ENCODE measurements around the gene DDX42. TPM values are rescaled to one million over a fixed set of nuclear protein-coding genes. Genes with fewer than 3 reads are reported as not detected.

DDX42 gene
- total and polyA plus RNA-seq, 3 donors from 2014 or later, result 124 to 203 (median 173) TPM

GRCh38 chr17:63785556-63785955, 11.6 kb downstream of the DDX42 start:
- no peaks in the 10 kb centered on the region for H3K36me3 ChIP-seq (ENCODE audit: low read depth, missing control alignments)

GRCh38 chr17:63786117-63786516, 12.1 kb downstream of the DDX42 start:
- no peaks in the 10 kb centered on the region for H3K4me1 ChIP-seq
- no peak overlapping the region for H3K27ac ChIP-seq
- intact Hi-C loops (cut with DNase I; ENCODE audit: low total_unique reads), result no loop called here
- no peaks in the 10 kb centered on the region for H3K27me3 ChIP-seq
- no peak for DNase-seq
- H3K4me3 ChIP-seq, result no peak overlapping the region
- TF ChIP-seq CTCF (IDR thresholded peaks at IDR 0.05), result no peak
- TF ChIP-seq POLR2A (IDR thresholded peaks at IDR 0.05), result no peak
- no peaks in the 10 kb centered on the region for H3K9me3 ChIP-seq
- no peaks in the 10 kb centered on the region for H3K36me3 ChIP-seq (ENCODE audit: low read depth, missing control alignments)
- 81 to 91% methylated on average over 1 of the region's 1 CpG for WGBS, 2 donors

More at GRCh38 chr17:63785556-63785955, 11.6 kb downstream of the DDX42 start:
- Histone ChIP-seq H3K27ac (no peak overlapping the region), H3K9me3 (no peaks in the 10 kb centered on the region), H3K27me3 (no peaks in the 10 kb centered on the region), H3K4me1 (no peaks in the 10 kb centered on the region), H3K4me3 (no peak overlapping the region)
- 76 to 90% methylated on average over 1 of the region's 1 CpG for WGBS, 2 donors
- intact Hi-C loops (cut with DNase I; ENCODE audit: low total_unique reads), result no loop called here
- TF ChIP-seq CTCF (IDR thresholded peaks at IDR 0.05) (no peak), POLR2A (IDR thresholded peaks at IDR 0.05) (no peak)
- DNase-seq, result no peak

GRCh38 chr17:63786971-63787711, 13.2 kb downstream of the DDX42 start:
- Histone ChIP-seq H3K27ac (no peak overlapping the region), H3K9me3 (no peaks in the 10 kb centered on the region), H3K4me3 (no peak overlapping the region), H3K36me3 (ENCODE audit: low read depth, missing control alignments) (no peaks in the 10 kb centered on the region), H3K27me3 (no peaks in the 10 kb centered on the region), H3K4me1 (no peaks in the 10 kb centered on the region)
- no peak for TF ChIP-seq POLR2A (IDR thresholded peaks at IDR 0.05)
- no peak for TF ChIP-seq CTCF (IDR thresholded peaks at IDR 0.05)
- no peak for DNase-seq
- 90 to 94% methylated on average over 13 of the region's 13 CpGs for WGBS, 2 donors
- intact Hi-C loops (cut with DNase I; ENCODE audit: low total_unique reads), result no loop called here

- Histone ChIP-seq H3K4me1 (no peaks in the 10 kb centered on the region), H3K36me3 (ENCODE audit: low read depth, missing control alignments) (no peaks in the 10 kb centered on the region), H3K27me3 (no peaks in the 10 kb centered on the region), H3K9me3 (no peaks in the 10 kb centered on the region), H3K4me3 (no peak overlapping the region), H3K27ac (no peak overlapping the region)
- no peak for TF ChIP-seq POLR2A (IDR thresholded peaks at IDR 0.05)
- no peak for TF ChIP-seq CTCF (IDR thresholded peaks at IDR 0.05)
- intact Hi-C loops (cut with DNase I; ENCODE audit: low total_unique reads), result no loop called here
- WGBS, 2 donors, result 85 to 92% methylated on average over 6 of the region's 6 CpGs
- DNase-seq, result no peak
Measured at GRCh38 chr17:63790057-63790456, 16.1 kb downstream of the DDX42 start.

Data from testis (tissue), 3 donors.